ENCODE data around the gene CDK9.

The CDK9 gene

DNA sequence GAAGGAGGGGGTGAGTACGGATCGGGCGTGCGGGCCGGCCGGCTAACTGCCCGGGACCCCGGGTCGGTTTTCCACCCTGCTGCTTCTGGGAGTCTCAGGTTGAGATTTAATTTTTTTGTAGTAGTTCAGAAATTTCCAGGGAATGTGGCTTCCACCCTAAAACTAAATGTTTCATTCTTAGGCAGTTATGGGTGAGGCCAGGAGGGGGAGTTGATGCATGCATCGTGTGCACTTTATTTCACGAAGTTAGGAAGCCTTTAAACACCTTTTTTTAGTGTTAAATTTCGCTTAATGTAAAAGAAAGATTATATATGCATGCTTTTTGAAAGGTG is 905 bp downstream of the CDK9 start:
- H3K4me3 ChIP-seq (replicated peaks; ENCODE audit: low read depth, low read length): peak overlapping the region; percentile 91
- peak; percentile 45 for DNase-seq (ENCODE audit: low read depth)
- TF ChIP-seq, protein P1, sequence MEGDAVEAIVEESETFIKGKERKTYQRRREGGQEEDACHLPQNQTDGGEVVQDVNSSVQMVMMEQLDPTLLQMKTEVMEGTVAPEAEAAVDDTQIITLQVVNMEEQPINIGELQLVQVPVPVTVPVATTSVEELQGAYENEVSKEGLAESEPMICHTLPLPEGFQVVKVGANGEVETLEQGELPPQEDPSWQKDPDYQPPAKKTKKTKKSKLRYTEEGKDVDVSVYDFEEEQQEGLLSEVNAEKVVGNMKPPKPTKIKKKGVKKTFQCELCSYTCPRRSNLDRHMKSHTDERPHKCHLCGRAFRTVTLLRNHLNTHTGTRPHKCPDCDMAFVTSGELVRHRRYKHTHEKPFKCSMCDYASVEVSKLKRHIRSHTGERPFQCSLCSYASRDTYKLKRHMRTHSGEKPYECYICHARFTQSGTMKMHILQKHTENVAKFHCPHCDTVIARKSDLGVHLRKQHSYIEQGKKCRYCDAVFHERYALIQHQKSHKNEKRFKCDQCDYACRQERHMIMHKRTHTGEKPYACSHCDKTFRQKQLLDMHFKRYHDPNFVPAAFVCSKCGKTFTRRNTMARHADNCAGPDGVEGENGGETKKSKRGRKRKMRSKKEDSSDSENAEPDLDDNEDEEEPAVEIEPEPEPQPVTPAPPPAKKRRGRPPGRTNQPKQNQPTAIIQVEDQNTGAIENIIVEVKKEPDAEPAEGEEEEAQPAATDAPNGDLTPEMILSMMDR (IDR thresholded peaks at IDR 0.05; ENCODE audit: low read length, missing control alignments): peak; percentile 56

DNA sequence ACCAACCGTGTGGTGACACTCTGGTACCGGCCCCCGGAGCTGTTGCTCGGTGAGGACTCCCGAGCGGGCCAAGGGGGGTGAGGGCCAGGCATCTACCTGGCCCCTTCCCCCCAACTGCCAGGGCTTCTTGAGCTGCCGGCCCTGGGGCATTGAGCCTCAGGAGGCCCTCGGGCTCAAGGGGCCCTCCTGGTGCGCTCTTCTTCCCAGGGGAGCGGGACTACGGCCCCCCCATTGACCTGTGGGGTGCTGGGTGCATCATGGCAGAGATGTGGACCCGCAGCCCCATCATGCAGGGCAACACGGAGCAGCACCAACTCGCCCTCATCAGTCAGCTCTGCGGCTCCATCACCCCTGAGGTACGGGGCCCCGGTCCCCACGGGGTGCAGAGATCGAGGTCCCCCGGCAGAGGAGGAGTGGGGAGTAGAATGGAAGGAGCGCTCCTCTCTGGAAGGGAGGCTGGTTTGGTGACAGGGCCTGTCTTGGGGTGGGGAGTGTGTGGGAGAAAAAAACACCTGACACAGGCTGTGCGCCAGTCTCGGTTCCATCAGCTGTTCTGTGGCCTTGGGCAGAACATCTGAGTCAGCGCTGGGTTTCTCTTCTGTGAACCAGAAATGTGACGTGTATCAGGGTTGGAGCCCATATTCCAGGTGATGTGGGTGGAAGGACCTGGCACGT is 2.6 kb downstream of the CDK9 start:
- no peak for DNase-seq (ENCODE audit: low read depth)

DNA sequence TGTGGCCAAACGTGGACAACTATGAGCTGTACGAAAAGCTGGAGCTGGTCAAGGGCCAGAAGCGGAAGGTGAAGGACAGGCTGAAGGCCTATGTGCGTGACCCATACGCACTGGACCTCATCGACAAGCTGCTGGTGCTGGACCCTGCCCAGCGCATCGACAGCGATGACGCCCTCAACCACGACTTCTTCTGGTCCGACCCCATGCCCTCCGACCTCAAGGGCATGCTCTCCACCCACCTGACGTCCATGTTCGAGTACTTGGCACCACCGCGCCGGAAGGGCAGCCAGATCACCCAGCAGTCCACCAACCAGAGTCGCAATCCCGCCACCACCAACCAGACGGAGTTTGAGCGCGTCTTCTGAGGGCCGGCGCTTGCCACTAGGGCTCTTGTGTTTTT is 3.3 kb downstream of the CDK9 start:
- H3K4me3 ChIP-seq (replicated peaks; ENCODE audit: low read depth, low read length): no peak overlapping the region
- DNase-seq (ENCODE audit: low read depth): no peak
- TF ChIP-seq, protein P1 (IDR thresholded peaks at IDR 0.05; ENCODE audit: low read length, missing control alignments): no peak

More for the DNA sequence above, 2.6 kb downstream of the CDK9 start:
- TF ChIP-seq, protein P1 (IDR thresholded peaks at IDR 0.05; ENCODE audit: low read length, missing control alignments): no peak
- no peak overlapping the region for H3K4me3 ChIP-seq (replicated peaks; ENCODE audit: low read depth, low read length)

DNA sequence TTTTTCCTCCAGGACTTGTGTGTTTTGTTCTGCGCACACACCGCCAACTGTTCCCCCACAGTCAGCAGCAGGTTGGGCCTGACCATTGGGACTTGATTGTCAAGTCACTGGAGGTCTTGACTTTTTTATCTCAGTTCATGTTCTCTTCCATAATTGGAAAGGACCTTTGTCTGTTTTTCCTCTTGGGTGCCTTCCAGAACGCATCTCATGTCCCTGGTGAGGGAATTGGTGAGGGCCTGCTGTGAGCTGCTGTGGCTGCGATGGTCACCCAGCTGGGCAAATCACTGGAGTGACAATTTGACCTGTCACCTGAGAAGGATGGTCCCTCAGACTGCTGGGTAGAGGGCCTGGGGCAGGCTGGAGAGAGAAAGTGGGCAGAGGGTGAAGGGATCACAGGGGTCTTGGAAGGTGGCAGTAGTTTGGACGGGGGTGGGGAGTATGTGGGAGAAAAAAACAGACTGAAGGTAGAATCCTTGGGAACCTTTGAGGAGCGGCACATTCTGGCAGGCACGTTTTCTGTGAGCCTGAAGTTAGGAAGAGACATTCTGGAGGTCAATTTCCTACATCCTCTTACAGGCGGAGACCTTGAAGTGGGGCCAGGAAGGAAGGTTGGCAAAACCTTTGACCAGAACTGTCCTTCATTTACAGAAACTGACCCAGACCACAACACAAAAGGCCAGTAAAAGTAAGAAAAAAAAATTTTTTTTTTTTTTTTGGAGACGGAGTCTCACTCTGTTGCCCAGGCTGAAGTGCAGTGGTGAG is 4.4 kb downstream of the CDK9 start:
- no peak overlapping the region for H3K4me3 ChIP-seq (replicated peaks; ENCODE audit: low read depth, low read length)
- TF ChIP-seq, protein P1 (IDR thresholded peaks at IDR 0.05; ENCODE audit: low read length, missing control alignments): no peak
- no peak for DNase-seq (ENCODE audit: low read depth)

DNA sequence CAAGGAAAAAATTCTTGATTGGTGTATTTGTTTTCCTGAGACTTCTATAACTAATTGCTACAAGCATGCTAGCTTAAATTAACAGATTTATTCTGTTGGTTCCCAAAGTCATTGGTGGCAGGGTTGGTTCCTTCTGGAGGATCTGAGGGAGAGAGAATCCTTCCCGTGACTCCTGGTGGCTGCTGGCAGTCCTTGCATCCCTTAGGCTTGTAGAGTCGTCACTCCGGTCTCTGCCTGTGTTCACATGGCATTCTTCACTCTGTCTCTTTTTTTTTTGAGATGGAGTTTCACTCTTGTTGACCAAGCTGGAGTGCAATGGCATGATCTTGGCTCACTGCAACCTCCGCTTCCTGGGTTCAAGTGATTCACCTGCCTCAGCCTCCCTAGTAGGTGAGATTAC is 5.3 kb downstream of the CDK9 start:
- H3K4me3 ChIP-seq (replicated peaks; ENCODE audit: low read depth, low read length): no peak overlapping the region
- DNase-seq (ENCODE audit: low read depth): no peak
- TF ChIP-seq, protein P1 (IDR thresholded peaks at IDR 0.05; ENCODE audit: low read length, missing control alignments): no peak

DNA sequence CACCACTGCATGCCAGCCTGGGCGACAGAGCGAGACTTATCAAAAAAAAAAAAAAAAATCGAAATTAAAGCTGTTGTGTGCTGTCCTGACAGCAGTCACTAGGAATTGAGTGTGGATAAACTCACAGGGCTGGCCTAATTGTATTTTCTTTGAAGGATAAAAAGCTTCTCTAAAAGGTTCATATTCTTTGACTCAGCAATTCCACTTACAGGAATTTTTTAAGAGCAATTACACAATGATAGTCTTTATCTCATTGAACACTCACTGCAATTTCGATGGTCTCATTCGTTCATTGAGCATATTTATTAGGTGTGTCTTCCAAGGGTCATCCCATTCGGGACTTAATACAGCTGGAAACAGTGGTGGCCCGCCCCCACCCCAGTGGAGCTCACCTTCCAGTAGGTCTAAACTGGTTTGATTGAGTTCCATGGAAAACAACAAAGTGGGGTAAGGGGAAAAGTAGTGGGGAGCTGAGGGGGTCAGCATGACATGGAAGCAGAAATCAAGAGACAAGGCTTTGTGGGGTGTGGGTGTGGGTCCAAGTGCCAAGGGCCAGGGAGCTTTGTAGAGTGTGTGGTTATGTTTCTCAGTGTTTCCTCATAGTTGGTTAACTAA is 6.7 kb downstream of the CDK9 start:
- no peak overlapping the region for H3K4me3 ChIP-seq (replicated peaks; ENCODE audit: low read depth, low read length)
- DNase-seq (ENCODE audit: low read depth): no peak
- TF ChIP-seq, protein P1 (IDR thresholded peaks at IDR 0.05; ENCODE audit: low read length, missing control alignments): no peak

All from fibroblast of pulmonary artery (primary cell).